Liver (tissue), 3 donors: ENCODE measurements around the gene PARD3B.

ENCODE experiments used
- CTCF ChIP-seq: fragments of 150-350 bp; IDR thresholded peaks from 2 replicates; pipeline ENCODE4 v1.5.1; 2017; ENCODE audit warnings: improper control_type of control experiment, low read depth, low read length; ENCODE audit not compliant: missing input control
- FOXA1 ChIP-seq: IDR thresholded peaks from 2 replicates; pipeline ENCODE4 v1.6.1; 2016; ENCODE audit warnings: antibody characterized with exemption
- GABPA ChIP-seq, 2 donors: IDR thresholded peaks in 1 of 2; conservative IDR thresholded peaks in 1 of 2; 2 replicates each; pipeline ENCODE4 v1.6.1; 2016; ENCODE audit warnings: antibody characterized with exemption in 2 of 2, mild to moderate bottlenecking in 1 of 2, moderate library complexity in 1 of 2
- JUND ChIP-seq, 2 donors: IDR thresholded peaks; 2 replicates each; pipeline ENCODE4 v1.6.1; 2016; ENCODE audit warnings: antibody characterized with exemption in 2 of 2
- MAX ChIP-seq: IDR thresholded peaks from 2 replicates; pipeline ENCODE4 v1.6.1; 2016; ENCODE audit warnings: antibody characterized with exemption
- REST ChIP-seq: IDR thresholded peaks from 2 replicates; pipeline ENCODE4 v1.6.1; 2016; ENCODE audit warnings: antibody characterized with exemption, mild to moderate bottlenecking
- RXRA ChIP-seq, 2 donors: IDR thresholded peaks; 2 replicates each; pipeline ENCODE4 v1.6.1; 2017 to 2018; ENCODE audit warnings: antibody characterized with exemption in 2 of 2, mild to moderate bottlenecking in 1 of 2
- TAF1 ChIP-seq: conservative IDR thresholded peaks from 2 replicates; pipeline ENCODE4 v1.6.1; 2016; ENCODE audit warnings: antibody characterized with exemption, mild to moderate bottlenecking
- donor health status: healthy.
- donor health status: healthy.

- TF ChIP-seq TAF1, result no peak
- TF ChIP-seq CTCF, result no peak
- TF ChIP-seq MAX, result no peak
- TF ChIP-seq JUND (IDR thresholded peaks at IDR 0.05), result no peak
- no peak for TF ChIP-seq FOXA1
- TF ChIP-seq GABPA (IDR thresholded peaks at IDR 0.05 in 1 of 2, conservative IDR thresholded peaks at IDR 0.05 in 1 of 2), result no peak
- no peak for TF ChIP-seq REST
- no peak for TF ChIP-seq RXRA (IDR thresholded peaks at IDR 0.05)
Observed at GRCh38 chr2:205055251-205055650, 510.0 kb downstream of the PARD3B start.
